ENCODE data around the gene PROC. TPM values are rescaled to one million over a fixed set of nuclear protein-coding genes. Genes with fewer than 3 reads are reported as not detected.

PROC gene
- total and polyA plus RNA-seq, 9 of the 15 experiments (the other 6 are each of a cell fraction or from before 2014, with no cell fraction given) = not detected

- TF ChIP-seq HMBOX1 (IDR thresholded peaks at IDR 0.05) (no peak), PYGO2 (tag; IDR thresholded peaks at IDR 0.05) (no peak), MAFF (IDR thresholded peaks at IDR 0.05; ENCODE audit: low read length) (no peak), ZBTB11 (CRISPR knock-in tag; IDR thresholded peaks at IDR 0.05) (no peak), AFF4 (CRISPR knock-in tag; IDR thresholded peaks at IDR 0.05) (no peak), ASH1L (IDR thresholded peaks at IDR 0.05; ENCODE audit: borderline replicate concordance, low read depth, partially characterized antibody) (no peak), ZNF143 (CRISPR knock-in tag; IDR thresholded peaks at IDR 0.05) (no peak), ARHGAP35 (IDR thresholded peaks at IDR 0.05; ENCODE audit: partially characterized antibody) (no peak), CXXC5 (CRISPR knock-in tag; IDR thresholded peaks at IDR 0.05) (peak; percentile 79), SAP30 (IDR thresholded peaks at IDR 0.05; ENCODE audit: borderline replicate concordance, insufficient read depth, low read depth, low read length, poor library complexity, severe bottlenecking) (no peak), PML (IDR thresholded peaks at IDR 0.05; ENCODE audit: low read length) (no peak), ZNF347 (CRISPR knock-in tag; IDR thresholded peaks at IDR 0.05; ENCODE audit: low read depth) (no peak), POLR2A (conservative IDR thresholded peaks at IDR 0.05) (no peak), MEIS2 (IDR thresholded peaks at IDR 0.05; ENCODE audit: partially characterized antibody) (peak; percentile 13), ARID3A (IDR thresholded peaks at IDR 0.05; ENCODE audit: borderline replicate concordance, low read depth, low read length) (no peak), ZNF668 (CRISPR knock-in tag; IDR thresholded peaks at IDR 0.05) (no peak), NBN (IDR thresholded peaks at IDR 0.05; ENCODE audit: low read depth) (no peak)
Measured at GRCh38 chr2:127415593-127416505, 2.4 kb upstream of the PROC start (continued).
